BE2C (cell line): ENCODE data around the gene TEKT2.

Source experiments
- DNase-seq: peaks from one replicate; pipeline ENCODE4 v3.0.0-alpha.2; 2020
- H3K27me3 ChIP-seq: fragments of 250-450 bp; sonication (Bioruptor Pico); 2 replicates; pipeline ENCODE4 v1.5.1; 2020; ENCODE audit warnings: mild to moderate bottlenecking
- H3K36me3 ChIP-seq: fragments of 250-450 bp; sonication (Bioruptor Pico); 2 replicates; pipeline ENCODE4 v1.5.1; 2020; ENCODE audit warnings: mild to moderate bottlenecking
- H3K4me1 ChIP-seq: fragments of 250-450 bp; sonication (Bioruptor Pico); 2 replicates; pipeline ENCODE4 v1.5.1; 2020
- H3K4me3 ChIP-seq: 2 replicates; pipeline ENCODE4 v1.5.1; 2011; ENCODE audit warnings: low read depth, low read length
- H3K9me3 ChIP-seq: fragments of 250-450 bp; sonication (Bioruptor Pico); 2 replicates; pipeline ENCODE4 v1.5.1; 2020
- TF ChIP-seq, protein P1 (sequence below): IDR thresholded peaks from 2 replicates; pipeline ENCODE4 v1.5.1; 2012; ENCODE audit warnings: mild to moderate bottlenecking, low read depth, low read length

TEKT2 gene

DNA sequence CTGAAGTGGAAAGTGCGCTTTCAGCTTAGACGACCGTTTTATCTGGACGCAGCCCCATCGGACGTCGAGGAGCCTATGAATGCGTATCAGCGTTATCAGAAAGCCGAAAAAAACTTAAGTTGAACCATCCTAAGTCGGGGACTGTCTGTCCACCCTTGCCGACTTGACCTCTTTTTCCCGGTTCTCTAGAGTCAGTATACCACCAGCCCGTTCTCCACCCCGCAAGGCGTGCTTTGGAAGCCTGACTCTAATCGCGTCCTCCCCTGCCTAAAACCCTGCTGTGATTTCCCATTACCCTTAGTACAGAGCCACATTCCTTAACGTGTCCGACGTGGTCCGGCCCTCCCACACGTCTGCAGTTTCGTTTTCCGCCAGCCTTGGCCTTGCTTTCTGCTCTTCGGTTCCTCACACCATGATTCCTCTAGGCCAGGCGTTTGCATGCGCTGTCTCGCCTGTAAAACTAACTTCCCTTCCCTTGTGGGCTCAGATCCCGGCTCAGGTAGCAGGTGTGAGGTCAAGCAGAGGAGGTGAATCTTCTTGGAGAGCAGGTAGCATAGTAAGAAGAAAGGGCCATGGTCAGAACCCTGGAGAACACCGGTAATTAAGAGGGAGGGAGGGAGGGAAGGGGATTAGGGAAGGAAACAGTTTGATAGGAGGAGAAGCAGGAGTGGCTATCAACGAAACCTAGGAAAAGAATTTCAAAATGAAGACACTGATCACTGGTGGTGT is 5.7 kb downstream of the TEKT2 start:
- H3K9me3 ChIP-seq = no peaks in the 10 kb centered on the region
- H3K4me1 ChIP-seq = peaks cover 12% of the 10 kb centered on the region
- H3K36me3 ChIP-seq = peaks cover 16% of the 10 kb centered on the region
- peak overlapping the region; percentile 82 for H3K4me3 ChIP-seq
- DNase-seq = no peak
- no peaks in the 10 kb centered on the region for H3K27me3 ChIP-seq
- TF ChIP-seq, protein P1, sequence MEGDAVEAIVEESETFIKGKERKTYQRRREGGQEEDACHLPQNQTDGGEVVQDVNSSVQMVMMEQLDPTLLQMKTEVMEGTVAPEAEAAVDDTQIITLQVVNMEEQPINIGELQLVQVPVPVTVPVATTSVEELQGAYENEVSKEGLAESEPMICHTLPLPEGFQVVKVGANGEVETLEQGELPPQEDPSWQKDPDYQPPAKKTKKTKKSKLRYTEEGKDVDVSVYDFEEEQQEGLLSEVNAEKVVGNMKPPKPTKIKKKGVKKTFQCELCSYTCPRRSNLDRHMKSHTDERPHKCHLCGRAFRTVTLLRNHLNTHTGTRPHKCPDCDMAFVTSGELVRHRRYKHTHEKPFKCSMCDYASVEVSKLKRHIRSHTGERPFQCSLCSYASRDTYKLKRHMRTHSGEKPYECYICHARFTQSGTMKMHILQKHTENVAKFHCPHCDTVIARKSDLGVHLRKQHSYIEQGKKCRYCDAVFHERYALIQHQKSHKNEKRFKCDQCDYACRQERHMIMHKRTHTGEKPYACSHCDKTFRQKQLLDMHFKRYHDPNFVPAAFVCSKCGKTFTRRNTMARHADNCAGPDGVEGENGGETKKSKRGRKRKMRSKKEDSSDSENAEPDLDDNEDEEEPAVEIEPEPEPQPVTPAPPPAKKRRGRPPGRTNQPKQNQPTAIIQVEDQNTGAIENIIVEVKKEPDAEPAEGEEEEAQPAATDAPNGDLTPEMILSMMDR = no peak

DNA sequence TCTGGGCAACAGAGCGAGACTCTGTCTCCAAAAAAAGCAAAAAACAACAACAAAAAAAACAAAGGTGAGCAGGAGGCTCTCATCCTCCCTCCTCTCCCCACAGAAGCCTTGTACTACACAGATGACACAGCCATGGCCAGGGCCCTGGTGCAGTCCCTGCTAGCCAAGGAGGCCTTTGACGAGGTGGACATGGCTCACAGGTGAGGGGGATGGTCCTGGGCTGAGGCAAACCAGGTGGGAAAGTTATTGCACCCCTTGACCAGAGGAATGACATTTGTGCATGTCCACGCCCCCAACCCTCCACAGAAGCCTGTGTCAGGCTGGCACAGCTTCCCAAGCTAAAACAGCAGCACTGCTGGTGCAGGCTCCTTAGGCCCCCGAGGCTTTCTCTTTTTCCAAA is 7.2 kb downstream of the TEKT2 start:
- H3K36me3 ChIP-seq = peaks cover 16% of the 10 kb centered on the region

DNA sequence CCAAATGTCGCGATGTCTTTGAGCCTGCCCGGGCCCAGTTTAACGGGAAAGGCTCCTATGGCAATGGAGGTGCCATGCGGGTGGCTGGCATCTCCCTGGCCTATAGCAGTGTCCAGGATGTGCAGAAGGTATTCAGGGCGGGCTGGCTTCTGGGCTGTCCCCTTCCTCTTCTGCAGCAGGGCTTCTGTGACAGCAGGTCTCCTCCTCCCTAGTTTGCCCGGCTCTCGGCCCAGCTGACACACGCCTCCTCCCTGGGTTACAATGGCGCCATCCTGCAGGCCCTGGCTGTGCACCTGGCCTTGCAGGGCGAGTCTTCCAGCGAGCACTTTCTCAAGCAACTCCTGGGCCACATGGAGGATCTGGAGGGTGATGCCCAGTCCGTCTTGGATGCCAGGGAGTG is 7.8 kb downstream of the TEKT2 start:
- DNase-seq = no peak
- no peak overlapping the region for H3K4me3 ChIP-seq
- H3K9me3 ChIP-seq = no peaks in the 10 kb centered on the region
- H3K27me3 ChIP-seq = no peaks in the 10 kb centered on the region
- TF ChIP-seq, protein P1 = no peak
- peaks cover 12% of the 10 kb centered on the region for H3K4me1 ChIP-seq
- peaks cover 16% of the 10 kb centered on the region for H3K36me3 ChIP-seq

More for the DNA sequence above, 7.2 kb downstream of the TEKT2 start:
- DNase-seq = no peak
- peaks cover 12% of the 10 kb centered on the region for H3K4me1 ChIP-seq
- no peaks in the 10 kb centered on the region for H3K27me3 ChIP-seq
- H3K9me3 ChIP-seq = no peaks in the 10 kb centered on the region
- TF ChIP-seq, protein P1 = no peak
- H3K4me3 ChIP-seq = no peak overlapping the region

DNA sequence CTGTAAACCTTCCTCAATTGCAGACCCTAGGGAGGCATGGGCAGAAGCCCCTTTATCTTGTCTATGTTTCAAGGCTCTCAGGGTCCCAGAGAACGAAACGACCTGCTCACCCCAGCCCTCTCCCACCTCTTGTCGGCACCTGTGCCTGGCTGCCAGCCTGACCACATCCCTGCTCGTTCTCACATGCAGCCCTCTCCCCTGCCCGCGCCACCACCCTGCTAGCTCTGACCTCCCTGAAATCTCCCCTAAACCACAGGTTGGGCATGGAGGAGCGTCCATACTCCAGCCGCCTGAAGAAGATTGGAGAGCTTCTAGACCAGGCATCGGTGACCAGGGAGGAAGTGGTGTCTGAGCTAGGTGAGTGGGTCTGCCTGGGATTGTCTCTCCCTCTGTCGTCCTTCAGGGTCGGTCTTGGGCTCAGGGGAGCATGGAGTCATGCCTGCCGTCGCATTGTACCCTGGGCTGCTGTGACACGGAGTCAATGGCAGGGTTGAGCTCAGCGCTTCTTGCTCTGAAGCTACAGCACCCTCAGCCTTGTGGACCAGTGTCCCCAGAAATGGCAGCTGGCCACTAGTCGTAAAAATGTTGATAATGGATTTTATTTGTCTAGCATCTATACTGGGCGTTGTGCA is 8.4 kb downstream of the TEKT2 start:
- TF ChIP-seq, protein P1 = no peak
- DNase-seq = no peak
- H3K36me3 ChIP-seq = peaks cover 16% of the 10 kb centered on the region
- no peaks in the 10 kb centered on the region for H3K9me3 ChIP-seq
- no peaks in the 10 kb centered on the region for H3K27me3 ChIP-seq
- peaks cover 12% of the 10 kb centered on the region for H3K4me1 ChIP-seq
- no peak overlapping the region for H3K4me3 ChIP-seq

DNA sequence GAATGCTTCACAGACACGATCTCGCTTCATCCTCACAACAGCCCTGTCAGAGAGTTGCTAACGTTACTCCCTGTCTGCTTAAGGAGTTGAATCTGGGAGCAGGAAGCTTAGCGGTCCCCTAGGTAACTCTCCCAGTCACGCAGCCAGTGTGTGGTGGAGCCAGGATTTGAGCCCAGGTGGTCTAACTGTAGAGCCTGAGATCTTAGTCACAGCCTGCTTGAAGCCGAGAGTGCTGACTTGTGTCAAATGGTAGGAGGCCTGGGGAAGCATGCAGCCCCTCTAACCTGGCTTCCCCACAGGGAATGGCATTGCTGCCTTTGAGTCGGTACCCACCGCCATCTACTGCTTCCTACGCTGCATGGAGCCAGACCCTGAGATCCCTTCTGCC is 8.9 kb downstream of the TEKT2 start:
- Histone ChIP-seq H3K4me3 (no peak overlapping the region), H3K4me1 (peaks cover 12% of the 10 kb centered on the region), H3K9me3 (no peaks in the 10 kb centered on the region), H3K27me3 (no peaks in the 10 kb centered on the region), H3K36me3 (peaks cover 16% of the 10 kb centered on the region)
- DNase-seq = no peak
- TF ChIP-seq, protein P1 = no peak

DNA sequence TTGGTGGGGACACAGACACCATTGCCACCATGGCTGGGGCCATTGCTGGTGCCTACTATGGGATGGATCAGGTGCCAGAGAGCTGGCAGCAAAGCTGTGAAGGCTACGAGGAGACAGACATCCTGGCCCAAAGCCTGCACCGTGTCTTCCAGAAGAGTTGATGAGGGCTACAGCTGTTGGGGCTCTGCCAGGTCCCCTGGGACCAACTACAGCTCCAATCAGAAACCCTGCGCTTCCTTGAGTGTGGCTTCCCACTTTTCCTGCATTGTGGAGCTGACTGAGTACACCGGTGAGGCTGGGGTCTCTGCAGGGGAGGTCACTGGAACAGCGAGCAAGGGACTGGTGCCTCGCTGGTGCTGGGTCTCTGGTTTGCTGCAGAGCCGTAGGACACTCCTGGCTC is 9.3 kb downstream of the TEKT2 start:
- Histone ChIP-seq H3K4me1 (peaks cover 12% of the 10 kb centered on the region), H3K4me3 (no peak overlapping the region), H3K9me3 (no peaks in the 10 kb centered on the region), H3K27me3 (no peaks in the 10 kb centered on the region), H3K36me3 (peaks cover 16% of the 10 kb centered on the region)
- DNase-seq = no peak
- TF ChIP-seq, protein P1 = no peak
